ENCODE data around the gene SEMA6C. TPM values are rescaled to one million over a fixed set of nuclear protein-coding genes. Genes with fewer than 3 reads are reported as not detected.
"Not testable (repeated sequence)": the region's sequence is repeated elsewhere in the genome, so short reads cannot be mapped to it uniquely, and the experiment has no call there.

Gene SEMA6C
- total RNA-seq, 1 donor from 2014 or later = 2.0 TPM

- intact Hi-C loops (cut with micrococcal nuclease) = no loop called here
- Mint-ChIP-seq H3K4me1 (ENCODE audit: low read depth) (peaks cover 6% of the 10 kb centered on the region), H3K27ac (no peak overlapping the region), H3K36me3 (ENCODE audit: low read depth) (no peaks in the 10 kb centered on the region), H3K9me3 (no peaks in the 10 kb centered on the region), H3K27me3 (ENCODE audit: low read depth) (no peaks in the 10 kb centered on the region), H3K4me3 (ENCODE audit: low read depth) (no peak overlapping the region)
- DNase-seq (ENCODE audit: low spot score) = no peak
These were observed 13.2 kb downstream of the SEMA6C start for GRCh38 chr1:151133018-151133806.

GRCh38 chr1:151132335-151133017, 14.0 kb downstream of the SEMA6C start:
- H3K9me3 Mint-ChIP-seq = no peaks in the 10 kb centered on the region
- no peak overlapping the region for H3K27ac Mint-ChIP-seq
- H3K4me3 Mint-ChIP-seq (ENCODE audit: low read depth) = no peak overlapping the region
- peaks cover 6% of the 10 kb centered on the region for H3K4me1 Mint-ChIP-seq (ENCODE audit: low read depth)
- no peaks in the 10 kb centered on the region for H3K36me3 Mint-ChIP-seq (ENCODE audit: low read depth)
- DNase-seq (ENCODE audit: low spot score) = no peak
- H3K27me3 Mint-ChIP-seq (ENCODE audit: low read depth) = no peaks in the 10 kb centered on the region
- intact Hi-C loops (cut with micrococcal nuclease) = no loop called here

DNA sequence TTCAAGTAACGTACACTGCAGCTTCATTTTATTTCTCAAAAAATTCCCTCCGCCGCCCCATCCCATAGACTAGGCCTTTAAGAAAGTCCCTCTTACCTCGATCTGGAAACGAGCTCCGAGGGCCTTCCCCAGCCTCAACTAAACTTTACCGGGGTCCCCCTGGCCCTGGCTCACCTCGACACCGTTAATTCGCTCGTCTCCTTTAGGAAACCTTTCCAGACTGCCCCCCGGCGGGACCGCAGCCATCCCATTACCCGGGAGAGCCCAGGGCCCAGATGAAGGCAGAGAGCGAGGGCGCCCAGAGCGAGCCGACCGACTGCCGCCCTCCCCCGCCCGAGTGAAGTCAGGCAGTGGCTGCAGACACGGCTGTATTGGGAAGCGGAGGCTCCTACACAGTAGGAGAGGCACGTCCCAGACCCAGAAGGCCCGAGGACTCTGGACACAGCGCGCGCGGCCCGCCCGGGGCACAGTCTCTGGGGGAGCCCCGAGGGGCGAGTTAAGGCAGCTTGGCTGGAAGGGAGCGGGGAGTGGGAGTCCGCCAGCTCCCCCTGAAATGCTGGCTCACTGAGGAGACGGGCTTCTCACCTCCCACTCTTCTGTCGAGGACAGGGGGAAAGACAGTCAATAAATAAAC, 14.6 kb downstream of the SEMA6C start:
- H3K9me3 Mint-ChIP-seq = no peaks in the 10 kb centered on the region
- H3K4me1 Mint-ChIP-seq (ENCODE audit: low read depth) = peaks cover 6% of the 10 kb centered on the region
- H3K27ac Mint-ChIP-seq = peak overlapping the region; percentile 60
- H3K4me3 Mint-ChIP-seq (ENCODE audit: low read depth) = peak overlapping the region; percentile 56
- H3K36me3 Mint-ChIP-seq (ENCODE audit: low read depth) = no peaks in the 10 kb centered on the region
- DNase-seq (ENCODE audit: low spot score) = no peak
- intact Hi-C loops (cut with micrococcal nuclease) = loop anchor here (1.0 kb wide), 1 partner anchor 14 kb away; the partner anchor contains the start of gene SEMA6C
- no peaks in the 10 kb centered on the region for H3K27me3 Mint-ChIP-seq (ENCODE audit: low read depth)

GRCh38 chr1:151130987-151131586, 15.3 kb downstream of the SEMA6C start:
- peaks cover 6% of the 10 kb centered on the region for H3K4me1 Mint-ChIP-seq (ENCODE audit: low read depth)
- H3K27me3 Mint-ChIP-seq (ENCODE audit: low read depth) = no peaks in the 10 kb centered on the region
- intact Hi-C loops (cut with micrococcal nuclease) = loop anchor here (1.0 kb wide), 1 partner anchor 15 kb away; the partner anchor contains the start of gene SEMA6C
- H3K36me3 Mint-ChIP-seq (ENCODE audit: low read depth) = no peaks in the 10 kb centered on the region
- peak overlapping the region; percentile 60 for H3K27ac Mint-ChIP-seq
- DNase-seq (ENCODE audit: low spot score) = peak; percentile 65
- peak overlapping the region; percentile 56 for H3K4me3 Mint-ChIP-seq (ENCODE audit: low read depth)
- no peaks in the 10 kb centered on the region for H3K9me3 Mint-ChIP-seq

DNA sequence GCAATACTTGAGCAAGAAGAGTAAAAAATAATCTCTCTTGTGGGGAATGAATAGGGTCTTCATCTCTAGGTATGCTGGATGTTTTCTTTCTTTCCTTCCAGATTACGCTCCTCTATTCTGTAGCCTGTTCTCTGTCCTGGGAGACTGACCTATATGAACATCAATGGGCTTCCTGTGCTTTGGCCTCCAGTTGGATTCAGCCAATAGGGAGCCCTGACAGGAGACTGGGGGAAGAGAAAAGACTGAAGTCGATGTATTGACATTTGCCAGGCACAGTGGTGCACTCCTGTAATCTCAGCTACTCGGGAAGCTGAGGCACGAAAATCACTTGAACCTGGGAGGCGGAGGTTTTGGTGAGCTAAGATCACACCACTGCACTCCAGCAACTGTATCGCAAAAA, 17.6 kb downstream of the SEMA6C start:
- Mint-ChIP-seq H3K27me3 (ENCODE audit: low read depth) (no peaks in the 10 kb centered on the region), H3K4me1 (ENCODE audit: low read depth) (peaks cover 5% of the 10 kb centered on the region), H3K9me3 (no peaks in the 10 kb centered on the region), H3K36me3 (ENCODE audit: low read depth) (peaks cover 3% of the 10 kb centered on the region), H3K4me3 (ENCODE audit: low read depth) (no peak overlapping the region), H3K27ac (no peak overlapping the region)
- intact Hi-C loops (cut with micrococcal nuclease) = no loop called here
- no peak for DNase-seq (ENCODE audit: low spot score)

DNA sequence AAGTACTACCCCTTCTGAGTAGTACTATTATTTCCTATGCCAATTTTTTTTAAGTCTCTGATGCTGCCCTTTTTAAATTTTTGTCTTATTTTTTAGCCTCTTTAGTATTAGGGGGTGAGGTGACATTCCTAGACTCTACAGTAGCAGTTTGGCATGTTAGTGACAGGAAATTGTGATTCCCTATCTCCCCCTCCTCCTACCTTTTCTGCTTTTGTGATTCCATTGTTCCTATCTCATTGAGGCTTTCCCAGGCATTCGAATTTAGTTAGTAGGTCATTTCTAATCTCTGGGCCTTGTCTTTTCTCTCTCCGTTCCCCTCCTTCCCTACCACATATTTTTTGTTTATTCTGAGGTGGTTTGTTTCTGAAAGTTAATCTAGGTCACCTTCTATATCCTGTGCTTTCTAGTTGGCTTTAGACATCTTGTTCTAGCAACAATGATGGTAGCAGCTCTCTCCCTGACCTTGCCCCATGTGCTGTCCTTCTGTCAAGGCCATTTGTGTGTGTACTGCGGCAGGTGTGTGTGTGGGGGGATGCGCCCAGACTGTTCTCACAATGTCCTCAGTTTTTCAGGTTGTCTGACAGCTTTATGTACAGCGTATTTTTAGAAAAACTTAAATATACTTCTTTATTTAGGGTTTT, 21.5 kb downstream of the SEMA6C start:
- Mint-ChIP-seq H3K27me3 (ENCODE audit: low read depth) (no peaks in the 10 kb centered on the region), H3K4me1 (ENCODE audit: low read depth) (no peaks in the 10 kb centered on the region), H3K36me3 (ENCODE audit: low read depth) (peaks cover 3% of the 10 kb centered on the region), H3K27ac (no peak overlapping the region), H3K9me3 (no peaks in the 10 kb centered on the region), H3K4me3 (ENCODE audit: low read depth) (no peak overlapping the region)
- DNase-seq (ENCODE audit: low spot score) = no peak
- intact Hi-C loops (cut with micrococcal nuclease) = no loop called here

DNA sequence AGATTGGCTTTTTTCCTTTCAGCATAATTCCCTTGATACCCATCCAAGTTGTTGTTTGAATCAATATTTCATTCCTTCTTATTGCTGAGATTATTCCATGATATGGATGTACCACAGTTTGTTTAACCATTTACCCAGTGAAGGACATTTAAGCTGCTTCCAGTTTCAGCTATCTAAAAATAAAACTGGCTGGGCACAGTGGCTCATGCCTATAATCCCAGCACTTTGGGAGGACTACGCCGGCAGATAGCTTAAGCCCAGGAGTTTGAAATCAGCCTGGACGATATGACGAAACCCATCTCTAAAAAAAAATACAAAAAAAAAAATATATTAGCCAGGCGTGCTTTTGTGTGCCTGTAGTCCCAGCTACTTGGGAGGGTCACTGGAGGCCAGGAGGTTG, 32.6 kb downstream of the SEMA6C start:
- intact Hi-C loops (cut with micrococcal nuclease) = no loop called here
- no peaks in the 10 kb centered on the region for H3K27me3 Mint-ChIP-seq (ENCODE audit: low read depth)
- no peaks in the 10 kb centered on the region for H3K9me3 Mint-ChIP-seq
- no peak overlapping the region for H3K27ac Mint-ChIP-seq
- H3K36me3 Mint-ChIP-seq (ENCODE audit: low read depth) = peaks cover 6% of the 10 kb centered on the region
- no peaks in the 10 kb centered on the region for H3K4me1 Mint-ChIP-seq (ENCODE audit: low read depth)
- H3K4me3 Mint-ChIP-seq (ENCODE audit: low read depth) = no peak overlapping the region
- DNase-seq (ENCODE audit: low spot score) = no peak

GRCh38 chr1:151108331-151108730, 38.1 kb downstream of the SEMA6C start:
- no peak overlapping the region for H3K27ac Mint-ChIP-seq
- intact Hi-C loops (cut with micrococcal nuclease) = no loop called here
- DNase-seq (ENCODE audit: low spot score) = no peak
- peaks cover 10% of the 10 kb centered on the region for H3K36me3 Mint-ChIP-seq (ENCODE audit: low read depth)
- no peaks in the 10 kb centered on the region for H3K27me3 Mint-ChIP-seq (ENCODE audit: low read depth)
- H3K9me3 Mint-ChIP-seq = no peaks in the 10 kb centered on the region
- H3K4me1 Mint-ChIP-seq (ENCODE audit: low read depth) = peaks cover 4% of the 10 kb centered on the region
- no peak overlapping the region for H3K4me3 Mint-ChIP-seq (ENCODE audit: low read depth)

- peaks cover 10% of the 10 kb centered on the region for H3K36me3 Mint-ChIP-seq (ENCODE audit: low read depth)
- no peaks in the 10 kb centered on the region for H3K9me3 Mint-ChIP-seq
- H3K27me3 Mint-ChIP-seq (ENCODE audit: low read depth) = no peaks in the 10 kb centered on the region
- H3K4me3 Mint-ChIP-seq (ENCODE audit: low read depth) = no peak overlapping the region
- DNase-seq (ENCODE audit: low spot score) = no peak
- H3K4me1 Mint-ChIP-seq (ENCODE audit: low read depth) = peaks cover 4% of the 10 kb centered on the region
- intact Hi-C loops (cut with micrococcal nuclease) = no loop called here
- H3K27ac Mint-ChIP-seq = no peak overlapping the region
These were observed 39.5 kb downstream of the SEMA6C start for GRCh38 chr1:151106894-151107293.

- Mint-ChIP-seq H3K36me3 (ENCODE audit: low read depth) (peaks cover 10% of the 10 kb centered on the region), H3K27ac (no peak overlapping the region), H3K4me1 (ENCODE audit: low read depth) (peaks cover 4% of the 10 kb centered on the region), H3K27me3 (ENCODE audit: low read depth) (no peaks in the 10 kb centered on the region), H3K9me3 (no peaks in the 10 kb centered on the region), H3K4me3 (ENCODE audit: low read depth) (no peak overlapping the region)
- DNase-seq (ENCODE audit: low spot score) = no peak
- intact Hi-C loops (cut with micrococcal nuclease) = no loop called here
These were observed 41.8 kb downstream of the SEMA6C start for GRCh38 chr1:151104630-151105029.

DNA sequence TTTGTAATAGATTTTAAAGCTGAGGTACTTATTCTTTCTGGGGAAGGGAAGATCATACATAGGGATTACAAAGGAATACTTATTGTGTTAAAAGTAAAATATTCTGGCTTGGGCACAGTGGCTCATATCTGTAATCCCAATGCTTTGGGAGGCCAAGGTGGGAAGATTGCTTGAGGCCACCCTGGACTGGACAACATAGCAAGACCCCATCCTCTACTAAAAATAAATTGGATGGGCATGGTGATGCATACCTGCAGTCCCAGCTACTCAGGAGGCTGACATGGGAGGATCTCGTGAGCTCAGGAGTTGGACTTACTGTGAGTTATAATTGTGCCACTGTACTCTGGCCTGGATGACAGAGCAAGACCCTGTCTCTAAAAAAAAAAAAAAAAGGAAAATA, 48.3 kb downstream of the SEMA6C start:
- Mint-ChIP-seq H3K4me1 (ENCODE audit: low read depth) (no peaks in the 10 kb centered on the region), H3K27me3 (ENCODE audit: low read depth) (no peaks in the 10 kb centered on the region), H3K4me3 (ENCODE audit: low read depth) (no peak overlapping the region), H3K9me3 (no peaks in the 10 kb centered on the region), H3K36me3 (ENCODE audit: low read depth) (no peaks in the 10 kb centered on the region), H3K27ac (no peak overlapping the region)
- DNase-seq (ENCODE audit: low spot score) = no peak
- intact Hi-C loops (cut with micrococcal nuclease) = no loop called here

DNA sequence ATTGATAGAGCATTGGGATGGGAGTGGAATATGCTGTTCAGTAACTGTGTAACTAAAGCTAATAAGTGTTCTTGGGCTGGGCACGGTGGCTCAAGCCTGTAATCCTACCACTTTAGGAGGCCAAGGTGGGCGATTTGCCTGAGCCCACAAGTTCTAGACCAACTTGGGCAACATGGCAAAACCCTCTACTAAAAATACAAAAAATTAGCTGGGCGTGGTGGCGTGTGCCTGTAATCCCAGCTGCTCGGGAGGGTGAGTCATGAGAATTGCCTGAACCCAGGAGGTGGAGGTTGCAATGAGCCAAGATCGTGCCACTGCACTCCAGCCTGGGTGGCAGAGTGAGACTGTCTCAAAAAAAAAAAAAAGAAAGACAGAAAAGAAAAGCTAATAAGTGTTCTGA, 49.0 kb downstream of the SEMA6C start:
- not testable (repeated sequence) for H3K9me3 Mint-ChIP-seq

More for the DNA sequence above, 49.0 kb downstream of the SEMA6C start:
- H3K27ac Mint-ChIP-seq; H3K4me1 Mint-ChIP-seq (ENCODE audit: low read depth); H3K36me3 Mint-ChIP-seq (ENCODE audit: low read depth); intact Hi-C loops (cut with micrococcal nuclease); H3K4me3 Mint-ChIP-seq (ENCODE audit: low read depth); H3K27me3 Mint-ChIP-seq (ENCODE audit: low read depth); DNase-seq (ENCODE audit: low spot score): not testable (repeated sequence)

Data from activated T-helper 2 cell treated with anti-CD3 and anti-CD28 coated beads, Interferon-gamma antibody, Interleukin-2, Interleukin-4, amounts not matched to agents 10 μg/mL and 5 μg/mL and 100 μg/mL, durations not matched to agents 14 hours and 24 hours and 36 hours (primary cell).